ENCODE data around the gene RREB1.

The RREB1 gene

DNA sequence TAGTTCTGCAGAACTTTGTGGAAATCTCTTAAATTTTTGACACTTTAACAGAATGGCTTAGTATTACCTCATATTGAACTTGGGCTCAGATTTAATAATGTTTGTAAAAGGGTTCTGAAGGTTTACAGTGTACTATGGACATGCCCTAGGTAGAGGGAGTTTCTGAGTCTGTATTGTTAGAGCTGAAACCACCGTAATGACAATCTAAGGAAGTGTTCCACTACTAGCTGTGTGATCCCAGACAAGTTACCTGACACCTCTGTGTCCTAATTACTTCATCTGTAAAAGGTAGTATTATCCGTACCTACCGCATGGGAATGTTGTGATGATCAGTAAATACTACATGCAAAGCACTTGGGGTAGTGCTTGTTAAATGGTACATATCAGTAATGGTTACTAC, 86.9 kb downstream of the RREB1 start:
- no peak overlapping the region for H3K9ac ChIP-seq (ENCODE audit: low read depth, low read length)
- H3K4me3 ChIP-seq (ENCODE audit: low read length) = no peak overlapping the region
- H3K4me1 ChIP-seq (ENCODE audit: insufficient read depth, low read length) = peaks cover 5% of the 10 kb centered on the region; the same call in 1 of the 2 replicates
- H3K27ac ChIP-seq (ENCODE audit: low read length) = no peak overlapping the region
- no peaks in the 10 kb centered on the region for H3K27me3 ChIP-seq (ENCODE audit: insufficient read depth, low read length)
- peaks cover 17% of the 10 kb centered on the region for H3K36me3 ChIP-seq (ENCODE audit: insufficient read depth, low read depth, low read length)
- H3K9me3 ChIP-seq (ENCODE audit: insufficient read depth, low read depth, low read length) = no peaks in the 10 kb centered on the region

DNA sequence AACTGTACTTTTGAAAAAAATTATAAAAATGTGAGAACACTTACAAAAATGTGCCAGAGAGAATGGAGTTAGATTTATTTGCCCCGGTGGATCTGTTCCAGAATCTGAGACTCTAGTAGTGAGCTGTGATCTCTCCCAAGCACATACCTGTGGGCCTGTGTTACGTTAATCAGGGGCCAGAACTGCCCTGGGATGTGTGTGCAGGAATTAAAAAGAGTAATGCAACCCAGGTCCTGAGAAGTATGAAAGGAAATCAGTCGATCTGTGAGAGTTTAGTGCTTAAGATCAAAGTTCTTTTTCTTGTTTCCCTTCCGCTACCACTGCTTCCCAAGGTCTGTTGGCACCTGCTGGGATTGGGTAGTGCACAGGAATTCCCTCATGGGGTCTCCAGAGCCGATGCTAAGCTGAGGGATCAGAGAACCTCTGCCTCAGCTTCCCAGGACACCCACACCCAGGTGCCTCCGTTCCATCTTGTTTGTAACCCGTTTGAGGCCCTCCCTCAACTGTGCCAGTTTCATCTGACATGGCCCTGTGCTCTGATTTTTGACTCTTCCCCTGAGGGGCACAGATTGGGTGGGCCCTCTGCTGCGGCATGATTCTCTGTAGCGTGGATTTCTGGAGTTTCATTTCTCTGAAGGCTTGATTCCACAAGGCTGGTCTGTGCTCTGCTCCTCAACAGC, 87.7 kb downstream of the RREB1 start:
- Histone ChIP-seq H3K9ac (ENCODE audit: low read depth, low read length) (no peak overlapping the region), H3K4me3 (ENCODE audit: low read length) (no peak overlapping the region), H3K27me3 (ENCODE audit: insufficient read depth, low read length) (no peaks in the 10 kb centered on the region), H3K9me3 (ENCODE audit: insufficient read depth, low read depth, low read length) (no peaks in the 10 kb centered on the region), H3K36me3 (ENCODE audit: insufficient read depth, low read depth, low read length) (peaks cover 9% of the 10 kb centered on the region; the same call in 1 of the 2 replicates), H3K4me1 (ENCODE audit: insufficient read depth, low read length) (peaks cover 5% of the 10 kb centered on the region; the same call in 1 of the 2 replicates), H3K27ac (ENCODE audit: low read length) (no peak overlapping the region)

GRCh38 chr6:7196019-7196402, 88.2 kb downstream of the RREB1 start:
- Histone ChIP-seq H3K27me3 (ENCODE audit: insufficient read depth, low read length) (no peaks in the 10 kb centered on the region), H3K4me3 (ENCODE audit: low read length) (no peak overlapping the region), H3K4me1 (ENCODE audit: insufficient read depth, low read length) (peaks cover 5% of the 10 kb centered on the region; the same call in 1 of the 2 replicates), H3K27ac (ENCODE audit: low read length) (no peak overlapping the region), H3K9ac (ENCODE audit: low read depth, low read length) (no peak overlapping the region), H3K36me3 (ENCODE audit: insufficient read depth, low read depth, low read length) (0 out of 2 replicates have a peak, but pooled peaks cover 4% of the 10 kb centered on the region), H3K9me3 (ENCODE audit: insufficient read depth, low read depth, low read length) (no peaks in the 10 kb centered on the region)

- Histone ChIP-seq H3K4me3 (ENCODE audit: low read length) (no peak overlapping the region), H3K9ac (ENCODE audit: low read depth, low read length) (no peak overlapping the region), H3K36me3 (ENCODE audit: insufficient read depth, low read depth, low read length) (0 out of 2 replicates have a peak, but pooled peaks cover 6% of the 10 kb centered on the region), H3K4me1 (ENCODE audit: insufficient read depth, low read length) (peaks cover 5% of the 10 kb centered on the region), H3K27me3 (ENCODE audit: insufficient read depth, low read length) (no peaks in the 10 kb centered on the region), H3K9me3 (ENCODE audit: insufficient read depth, low read depth, low read length) (no peaks in the 10 kb centered on the region), H3K27ac (ENCODE audit: low read length) (no peak overlapping the region)
These were observed 89.0 kb downstream of the RREB1 start for GRCh38 chr6:7196685-7197283.

- Histone ChIP-seq H3K4me3 (ENCODE audit: low read length) (no peak overlapping the region), H3K36me3 (ENCODE audit: insufficient read depth, low read depth, low read length) (0 out of 2 replicates have a peak, but pooled peaks cover 6% of the 10 kb centered on the region), H3K27me3 (ENCODE audit: insufficient read depth, low read length) (no peaks in the 10 kb centered on the region), H3K9ac (ENCODE audit: low read depth, low read length) (no peak overlapping the region), H3K27ac (ENCODE audit: low read length) (no peak overlapping the region), H3K9me3 (ENCODE audit: insufficient read depth, low read depth, low read length) (no peaks in the 10 kb centered on the region), H3K4me1 (ENCODE audit: insufficient read depth, low read length) (peaks cover 5% of the 10 kb centered on the region)
These were observed 90.0 kb downstream of the RREB1 start for GRCh38 chr6:7197747-7198146.

- Histone ChIP-seq H3K4me3 (ENCODE audit: low read length) (no peak overlapping the region), H3K9me3 (ENCODE audit: insufficient read depth, low read depth, low read length) (no peaks in the 10 kb centered on the region), H3K9ac (ENCODE audit: low read depth, low read length) (no peak overlapping the region), H3K27ac (ENCODE audit: low read length) (no peak overlapping the region), H3K36me3 (ENCODE audit: insufficient read depth, low read depth, low read length) (0 out of 2 replicates have a peak, but pooled peaks cover 6% of the 10 kb centered on the region), H3K27me3 (ENCODE audit: insufficient read depth, low read length) (no peaks in the 10 kb centered on the region), H3K4me1 (ENCODE audit: insufficient read depth, low read length) (peaks cover 5% of the 10 kb centered on the region)
These were observed 91.4 kb downstream of the RREB1 start for GRCh38 chr6:7198833-7199800.

DNA sequence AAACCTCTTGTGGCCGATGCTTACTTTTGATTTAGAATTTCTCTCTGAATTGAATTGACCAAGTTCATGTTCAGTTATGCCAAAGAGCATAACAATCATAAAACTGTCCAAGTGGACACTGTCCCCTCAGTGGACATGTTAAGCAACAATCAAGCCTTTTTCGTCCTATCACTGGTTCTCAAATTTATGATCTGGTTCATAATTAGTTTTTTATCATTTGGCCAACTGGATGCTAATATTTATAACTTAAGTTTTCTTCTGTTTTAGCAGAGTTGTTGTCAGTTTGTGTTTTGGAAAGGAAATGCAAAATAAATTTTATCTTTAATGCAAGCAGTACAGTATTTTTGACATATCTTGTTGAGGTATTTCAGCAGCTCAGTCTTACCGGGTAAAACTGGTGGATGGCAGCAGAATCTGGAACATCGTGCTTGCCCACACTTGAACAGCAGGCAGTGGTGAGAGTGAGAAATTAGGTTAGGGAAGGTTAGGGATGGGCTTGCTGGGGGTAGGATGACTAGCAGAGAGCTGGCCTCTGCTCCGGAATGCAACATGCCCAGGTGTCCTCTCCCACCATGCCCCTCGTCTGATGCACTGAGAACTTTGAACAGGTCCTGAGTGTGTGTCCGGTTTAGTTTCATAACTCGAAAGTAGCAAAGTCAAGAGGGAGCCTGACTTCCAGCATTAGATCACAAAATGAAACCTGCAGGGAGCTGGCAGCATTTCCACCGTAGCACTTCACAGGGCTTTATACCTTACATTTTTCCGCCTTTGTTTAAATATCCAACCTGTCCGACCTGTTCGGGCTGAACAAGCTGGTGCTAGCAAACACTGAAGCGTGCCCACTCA, 93.1 kb downstream of the RREB1 start:
- H3K4me3 ChIP-seq (ENCODE audit: low read length) = no peak overlapping the region
- no peak overlapping the region for H3K9ac ChIP-seq (ENCODE audit: low read depth, low read length)
- H3K36me3 ChIP-seq (ENCODE audit: insufficient read depth, low read depth, low read length) = 0 out of 2 replicates have a peak, but pooled peaks cover 6% of the 10 kb centered on the region

DNA sequence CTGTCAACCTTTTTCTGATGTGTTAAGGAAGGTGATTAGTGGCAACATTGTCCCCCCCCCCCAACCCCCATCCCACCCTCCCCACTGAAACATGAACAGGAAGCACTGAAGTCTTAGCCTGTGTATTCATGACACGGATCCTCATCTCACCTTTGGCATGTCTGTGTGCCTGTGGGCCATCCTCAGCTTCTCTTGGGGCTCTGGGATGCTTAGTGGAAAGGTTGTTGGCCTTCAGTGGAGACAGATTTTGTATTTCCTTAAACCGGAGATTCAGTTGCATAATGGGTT, 93.6 kb downstream of the RREB1 start:
- no peaks in the 10 kb centered on the region; the same call in 1 of the 2 replicates for H3K4me1 ChIP-seq (ENCODE audit: insufficient read depth, low read length)
- H3K27ac ChIP-seq (ENCODE audit: low read length) = no peak overlapping the region
- H3K27me3 ChIP-seq (ENCODE audit: insufficient read depth, low read length) = no peaks in the 10 kb centered on the region
- 0 out of 2 replicates have a peak, but pooled peaks cover 6% of the 10 kb centered on the region for H3K36me3 ChIP-seq (ENCODE audit: insufficient read depth, low read depth, low read length)
- no peak overlapping the region for H3K9ac ChIP-seq (ENCODE audit: low read depth, low read length)
- H3K4me3 ChIP-seq (ENCODE audit: low read length) = no peak overlapping the region
- no peaks in the 10 kb centered on the region for H3K9me3 ChIP-seq (ENCODE audit: insufficient read depth, low read depth, low read length)

More for the DNA sequence above, 93.1 kb downstream of the RREB1 start:
- no peak overlapping the region for H3K27ac ChIP-seq (ENCODE audit: low read length)
- H3K4me1 ChIP-seq (ENCODE audit: insufficient read depth, low read length) = no peaks in the 10 kb centered on the region; the same call in 1 of the 2 replicates
- no peaks in the 10 kb centered on the region for H3K9me3 ChIP-seq (ENCODE audit: insufficient read depth, low read depth, low read length)
- H3K27me3 ChIP-seq (ENCODE audit: insufficient read depth, low read length) = no peaks in the 10 kb centered on the region

- Histone ChIP-seq H3K4me3 (ENCODE audit: low read length) (no peak overlapping the region), H3K4me1 (ENCODE audit: insufficient read depth, low read length) (no peaks in the 10 kb centered on the region; the same call in 1 of the 2 replicates), H3K27me3 (ENCODE audit: insufficient read depth, low read length) (no peaks in the 10 kb centered on the region), H3K27ac (ENCODE audit: low read length) (no peak overlapping the region), H3K9ac (ENCODE audit: low read depth, low read length) (no peak overlapping the region), H3K9me3 (ENCODE audit: insufficient read depth, low read depth, low read length) (no peaks in the 10 kb centered on the region), H3K36me3 (ENCODE audit: insufficient read depth, low read depth, low read length) (0 out of 2 replicates have a peak, but pooled peaks cover 6% of the 10 kb centered on the region)
These were observed 94.2 kb downstream of the RREB1 start for GRCh38 chr6:7201732-7202541.

DNA sequence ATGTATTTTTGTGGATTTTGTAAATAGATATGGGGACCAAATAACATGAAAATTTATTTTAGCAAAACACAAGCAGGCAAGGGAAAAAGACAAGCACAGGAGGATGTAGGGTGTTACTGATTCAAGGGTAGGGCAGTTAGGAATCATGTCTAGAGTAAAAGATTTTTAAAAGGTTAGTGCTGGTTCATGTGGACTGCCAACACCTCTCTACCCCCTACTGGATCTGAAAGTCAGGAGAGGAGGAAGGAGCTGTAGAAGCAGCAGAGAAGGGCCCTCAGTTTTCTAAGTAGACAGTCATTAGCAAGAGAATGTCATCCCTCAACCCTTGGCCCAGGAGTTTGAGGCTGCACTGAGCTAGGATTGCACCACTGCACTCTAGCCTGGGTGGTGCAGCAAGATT, 95.2 kb downstream of the RREB1 start:
- Histone ChIP-seq H3K4me3 (ENCODE audit: low read length) (no peak overlapping the region), H3K4me1 (ENCODE audit: insufficient read depth, low read length) (no peaks in the 10 kb centered on the region; the same call in 1 of the 2 replicates), H3K9me3 (ENCODE audit: insufficient read depth, low read depth, low read length) (no peaks in the 10 kb centered on the region), H3K27ac (ENCODE audit: low read length) (no peak overlapping the region), H3K27me3 (ENCODE audit: insufficient read depth, low read length) (no peaks in the 10 kb centered on the region), H3K9ac (ENCODE audit: low read depth, low read length) (no peak overlapping the region), H3K36me3 (ENCODE audit: insufficient read depth, low read depth, low read length) (0 out of 2 replicates have a peak, but pooled peaks cover 6% of the 10 kb centered on the region)

All from iPS-20b (cell line).